ENCODE results near the gene LIN28B.

DNA sequence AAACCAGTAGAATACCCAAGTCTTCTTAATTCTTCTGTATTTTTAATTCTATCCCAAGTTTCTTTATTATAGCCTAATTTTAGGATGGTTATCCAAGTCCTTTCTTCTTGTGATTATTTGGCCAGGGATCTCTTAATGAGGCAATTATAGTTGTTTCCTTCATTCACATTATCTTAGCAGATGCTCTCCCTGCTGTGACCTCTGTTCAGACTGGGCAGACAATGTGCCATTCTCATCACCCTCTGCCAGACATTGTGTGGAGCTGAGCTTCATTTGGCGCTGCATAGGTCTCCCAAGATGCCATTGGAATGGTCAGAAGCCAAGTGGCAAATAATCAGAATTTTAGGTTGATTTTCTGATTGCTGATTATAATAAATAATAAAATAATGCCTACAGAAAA, 79.4 kb downstream of the LIN28B start:
- TF ChIP-seq, protein P1, sequence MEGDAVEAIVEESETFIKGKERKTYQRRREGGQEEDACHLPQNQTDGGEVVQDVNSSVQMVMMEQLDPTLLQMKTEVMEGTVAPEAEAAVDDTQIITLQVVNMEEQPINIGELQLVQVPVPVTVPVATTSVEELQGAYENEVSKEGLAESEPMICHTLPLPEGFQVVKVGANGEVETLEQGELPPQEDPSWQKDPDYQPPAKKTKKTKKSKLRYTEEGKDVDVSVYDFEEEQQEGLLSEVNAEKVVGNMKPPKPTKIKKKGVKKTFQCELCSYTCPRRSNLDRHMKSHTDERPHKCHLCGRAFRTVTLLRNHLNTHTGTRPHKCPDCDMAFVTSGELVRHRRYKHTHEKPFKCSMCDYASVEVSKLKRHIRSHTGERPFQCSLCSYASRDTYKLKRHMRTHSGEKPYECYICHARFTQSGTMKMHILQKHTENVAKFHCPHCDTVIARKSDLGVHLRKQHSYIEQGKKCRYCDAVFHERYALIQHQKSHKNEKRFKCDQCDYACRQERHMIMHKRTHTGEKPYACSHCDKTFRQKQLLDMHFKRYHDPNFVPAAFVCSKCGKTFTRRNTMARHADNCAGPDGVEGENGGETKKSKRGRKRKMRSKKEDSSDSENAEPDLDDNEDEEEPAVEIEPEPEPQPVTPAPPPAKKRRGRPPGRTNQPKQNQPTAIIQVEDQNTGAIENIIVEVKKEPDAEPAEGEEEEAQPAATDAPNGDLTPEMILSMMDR (IDR thresholded peaks at IDR 0.05), result no peak
- TF ChIP-seq EP300 (IDR thresholded peaks at IDR 0.05; ENCODE audit: low read depth) (no peak), POLR2A (IDR thresholded peaks at IDR 0.05) (no peak), POLR2AphosphoS5 (IDR thresholded peaks at IDR 0.05) (no peak)
